GDM1 (cell line): ENCODE measurements around the gene RHBDD3.

Source experiments
- DNase-seq: peaks from one replicate; lab custom pipeline; 2025; lab: John Stamatoyannopoulos, UW

Gene RHBDD3

GRCh38 chr22:29267858-29268510, at the start of gene RHBDD3, which contains the start of gene EWSR1:
Gene RHBDD3 (minus strand): TSS chr22:29267981. CDS start chr22:29265626, 2,355 bp downstream.
Gene EWSR1 (plus strand): TSS chr22:29268268. CDS start chr22:29268337, 69 bp downstream.
- DNase-seq = peak; percentile 91

DNA sequence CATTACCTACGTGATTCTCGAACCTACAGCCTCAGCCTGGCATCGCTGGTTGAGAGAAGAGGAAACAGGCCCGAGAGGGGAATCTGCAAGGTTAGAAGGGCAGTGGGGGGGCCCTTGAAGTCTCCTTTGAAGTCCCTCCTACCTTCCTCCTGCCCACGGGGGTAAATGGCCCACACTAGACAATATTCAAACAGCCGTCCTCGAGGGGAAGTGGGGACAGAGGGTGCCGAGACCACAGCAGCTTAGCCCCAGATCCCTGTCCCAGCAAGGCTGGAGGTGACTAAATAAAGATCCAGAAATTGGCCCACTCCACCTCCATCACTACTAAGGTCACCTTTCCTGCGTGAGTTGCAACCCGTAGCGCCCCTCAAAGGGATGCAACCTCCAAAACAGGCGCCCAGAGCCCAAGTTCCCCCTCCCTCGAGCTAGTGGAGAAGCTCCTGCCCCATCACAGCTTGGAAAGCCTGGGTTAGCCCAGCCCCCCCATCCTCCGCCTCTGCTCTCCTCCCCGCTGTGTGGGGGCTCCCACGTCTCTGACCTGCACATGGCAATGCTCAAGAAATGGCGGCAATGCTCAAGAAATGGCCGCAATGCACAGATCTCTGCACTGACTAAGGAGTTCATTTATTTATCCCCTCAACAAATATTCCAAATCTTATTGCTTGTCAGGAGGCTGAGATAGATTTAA, 48.5 kb upstream of the RHBDD3 start:
- no peak for DNase-seq

DNA sequence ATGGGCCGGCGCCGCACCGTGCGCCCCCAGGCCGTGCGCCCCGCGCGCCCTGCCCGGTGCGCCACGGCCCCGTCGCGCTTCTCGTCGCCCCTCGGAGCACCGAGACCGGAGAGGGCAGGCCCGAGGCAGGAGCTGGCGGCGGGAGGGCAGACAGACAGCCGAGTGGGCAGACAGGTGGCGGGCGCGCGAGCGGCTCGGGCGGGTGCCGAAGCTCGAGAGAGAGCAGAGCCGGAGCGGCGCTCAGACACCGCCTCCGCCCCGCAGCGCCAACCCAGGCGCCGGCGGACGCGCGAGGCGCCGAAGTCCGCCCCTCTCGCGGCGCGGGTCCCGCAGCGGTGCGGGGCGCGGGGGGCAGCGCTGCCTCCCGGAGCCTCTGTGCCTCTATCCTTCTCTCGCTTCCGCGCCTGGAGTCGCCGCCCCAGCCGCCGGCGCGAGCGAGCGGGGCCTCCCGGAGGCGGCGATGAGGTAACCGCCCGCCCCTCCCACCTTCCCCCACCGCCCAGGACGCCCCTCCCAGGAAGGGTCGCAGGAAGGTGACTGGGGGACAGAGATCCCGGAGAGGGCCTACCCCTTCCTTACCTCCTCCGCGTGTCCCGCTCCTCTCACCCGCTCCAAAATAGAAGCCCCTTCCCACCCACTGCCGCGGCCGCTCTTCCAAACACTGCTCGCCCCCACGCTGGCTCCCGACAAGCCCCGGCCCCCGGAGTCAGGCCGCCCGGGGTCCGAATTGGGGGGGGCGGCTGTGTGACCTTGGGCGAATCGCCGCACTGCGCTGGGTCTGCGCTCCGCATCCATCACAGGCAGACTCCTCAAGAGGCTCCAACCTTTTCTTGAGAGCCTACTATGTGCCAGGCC, 47.7 kb upstream of the RHBDD3 start, which contains the start of gene RASL10A:
TSS of gene RASL10A (minus strand) at position 412 of the 855 bp plus-strand sequence. CDS start 451 bp downstream, outside the sequence.
- DNase-seq = no peak

DNA sequence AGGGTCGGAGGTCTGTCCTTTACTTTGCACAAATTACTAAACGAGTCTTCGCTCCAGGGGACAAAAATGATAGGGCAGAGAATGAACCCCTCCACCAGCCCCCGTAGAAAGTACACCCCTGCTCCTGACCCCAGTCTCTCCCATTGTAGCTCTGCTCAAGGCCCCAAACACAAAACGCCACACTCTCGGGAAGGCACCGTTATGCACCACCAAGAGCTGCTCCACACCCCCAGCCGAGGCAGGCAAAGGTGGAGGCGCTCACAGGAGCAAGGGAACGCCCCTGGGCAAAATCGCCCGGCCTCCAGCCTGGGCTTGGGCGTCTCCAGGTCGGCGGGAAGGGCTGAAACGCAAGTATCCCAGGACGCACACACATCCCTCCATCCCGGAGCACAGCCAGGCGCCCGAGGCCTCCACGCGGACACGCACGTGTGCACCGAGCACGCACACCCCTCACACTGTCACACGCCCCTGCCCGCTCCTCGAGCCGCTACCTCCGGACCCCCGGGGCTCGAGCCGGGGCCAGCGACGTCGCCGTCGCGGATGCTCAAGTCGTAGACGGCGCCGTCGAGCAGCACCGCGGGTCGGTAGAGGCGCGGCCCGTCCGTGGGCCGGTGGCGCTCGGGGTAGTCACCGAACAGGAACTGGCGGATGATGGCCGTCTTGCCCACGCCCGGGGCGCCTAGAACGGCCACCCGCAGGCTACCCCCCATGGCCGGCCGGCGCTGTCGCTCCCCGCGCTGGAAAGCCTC, 46.9 kb upstream of the RHBDD3 start:
- no peak for DNase-seq

DNA sequence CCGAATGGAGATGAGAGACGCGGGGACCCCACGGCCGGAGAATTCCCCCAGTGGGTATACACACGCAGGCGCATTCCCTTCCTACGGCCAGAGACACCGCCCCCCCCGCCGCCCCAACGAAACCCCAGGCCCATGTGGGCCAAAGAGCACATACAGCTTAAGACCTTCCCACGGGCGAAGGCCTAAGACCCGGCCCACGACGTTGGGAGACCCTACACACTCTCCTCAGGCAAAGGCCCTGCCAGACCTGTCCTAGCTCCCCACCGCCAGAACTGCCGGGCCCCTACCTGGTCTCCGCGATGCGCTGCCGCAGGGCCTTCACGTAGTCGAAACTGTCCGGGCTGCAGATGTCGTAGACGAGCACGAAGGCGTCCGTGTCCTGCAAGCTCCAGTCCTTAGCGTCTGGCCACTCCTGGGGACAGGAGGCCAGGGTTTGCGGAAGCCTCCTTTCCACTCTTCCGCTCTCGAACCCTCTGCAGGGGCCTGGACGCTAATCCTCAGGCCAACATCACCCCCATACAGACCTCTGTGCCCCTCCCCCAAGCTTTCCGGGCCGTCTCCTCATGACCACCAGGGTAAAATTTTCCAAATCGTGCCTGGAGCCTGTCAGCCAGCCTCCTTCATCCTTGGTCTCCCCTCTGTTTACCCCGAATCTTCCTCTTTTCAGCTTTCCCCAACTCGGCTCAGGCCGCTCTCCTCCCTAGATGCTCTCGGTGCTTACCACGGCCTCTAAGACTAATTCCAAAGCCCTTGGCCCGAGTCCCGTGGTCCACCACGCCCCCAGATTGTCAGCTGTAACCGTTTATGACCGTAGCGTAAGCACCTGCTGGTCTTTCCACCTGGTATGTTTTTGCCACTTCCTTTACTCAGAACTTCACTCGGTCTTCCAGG, 46.0 kb upstream of the RHBDD3 start:
- DNase-seq = no peak

DNA sequence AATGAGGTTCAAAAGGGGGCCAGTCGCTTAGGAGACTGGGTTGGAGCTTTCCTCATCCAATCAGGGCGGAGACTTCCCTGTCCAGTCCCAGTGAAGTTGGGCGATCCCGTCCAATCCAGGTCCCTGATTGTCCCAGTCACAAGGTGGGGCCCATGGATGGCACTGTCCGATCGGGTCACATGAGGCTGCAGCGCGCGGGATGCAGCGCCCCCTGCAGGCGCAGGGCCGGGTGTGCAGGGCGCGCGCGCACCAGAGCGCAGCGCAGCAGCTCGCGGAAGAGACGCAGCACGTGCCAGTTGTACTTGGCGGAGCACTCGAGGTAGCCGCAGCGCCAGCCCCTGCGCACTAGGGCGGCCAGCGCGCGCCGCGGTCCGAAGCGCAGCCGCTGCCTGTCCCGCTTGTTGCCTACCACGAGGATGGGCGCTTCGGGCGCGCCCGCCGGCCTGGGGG, 45.4 kb upstream of the RHBDD3 start:
- no peak for DNase-seq

DNA sequence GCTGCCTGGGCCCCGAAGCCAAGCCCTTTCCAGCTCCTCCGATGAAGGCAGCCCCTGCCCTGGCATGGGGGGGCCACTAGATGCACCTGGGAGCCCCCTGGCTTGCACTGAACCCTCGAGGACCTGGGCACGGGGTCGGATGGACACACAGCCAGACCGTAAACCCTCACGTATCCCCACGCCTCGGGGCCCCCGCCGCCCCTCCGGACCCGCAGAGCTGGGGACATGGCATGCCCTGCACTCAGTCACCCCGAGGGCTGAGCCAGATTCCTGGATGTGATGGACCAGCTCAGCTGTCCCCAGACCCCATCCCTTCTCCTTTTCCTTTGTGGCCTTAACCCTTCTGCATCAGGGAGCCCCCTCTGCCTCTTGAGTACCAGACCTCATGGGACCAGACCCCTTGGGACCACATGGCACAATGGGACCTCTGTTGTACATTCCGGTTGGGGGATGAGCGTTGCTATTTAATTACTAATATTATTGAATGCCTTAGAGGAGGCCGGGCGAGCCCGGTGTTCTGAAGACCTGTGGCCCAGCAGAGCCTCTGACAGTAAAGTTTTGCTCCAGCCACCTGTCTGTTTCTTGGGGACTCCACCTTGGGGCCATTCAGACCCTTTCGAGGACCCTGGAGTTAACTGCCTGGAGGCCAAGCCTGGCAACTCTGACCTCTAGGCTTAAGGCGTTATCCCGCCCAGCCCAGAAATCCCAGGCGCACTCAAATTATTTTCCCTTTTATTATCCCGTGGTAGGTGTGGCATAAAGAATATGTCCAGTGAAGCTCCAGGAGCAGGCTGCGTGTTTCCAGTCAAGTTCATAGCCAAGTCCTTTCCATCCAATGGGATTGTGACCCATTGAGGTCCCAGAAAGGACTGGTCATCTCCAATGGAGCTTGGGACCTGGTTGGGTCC, 44.7 kb upstream of the RHBDD3 start:
- no peak for DNase-seq

DNA sequence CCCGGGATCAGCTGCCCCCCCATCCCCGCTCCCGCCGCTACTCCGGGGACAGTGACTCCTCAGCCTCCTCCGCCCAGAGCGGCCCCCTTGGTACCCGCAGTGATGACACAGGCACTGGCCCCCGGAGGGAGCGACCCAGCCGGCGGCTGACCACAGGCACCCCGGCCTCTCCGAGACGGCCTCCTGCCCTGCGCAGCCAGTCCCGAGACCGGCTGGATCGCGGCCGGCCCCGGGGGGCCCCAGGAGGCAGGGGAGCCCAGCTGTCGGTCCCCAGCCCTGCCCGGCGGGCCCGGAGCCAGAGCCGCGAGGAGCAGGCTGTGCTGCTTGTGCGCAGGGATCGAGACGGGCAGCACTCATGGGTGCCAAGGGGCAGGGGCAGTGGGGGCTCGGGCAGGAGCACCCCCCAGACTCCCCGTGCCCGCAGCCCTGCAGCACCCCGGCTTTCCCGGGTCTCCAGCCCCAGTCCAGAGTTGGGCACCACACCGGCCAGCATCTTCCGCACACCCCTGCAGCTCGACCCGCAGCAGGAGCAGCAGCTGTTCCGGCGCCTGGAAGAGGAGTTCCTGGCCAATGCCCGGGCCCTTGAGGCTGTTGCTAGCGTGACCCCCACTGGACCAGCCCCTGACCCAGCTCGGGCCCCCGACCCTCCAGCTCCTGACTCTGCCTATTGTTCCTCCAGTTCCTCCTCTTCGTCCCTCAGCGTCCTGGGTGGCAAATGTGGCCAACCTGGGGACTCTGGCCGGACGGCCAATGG, 43.9 kb upstream of the RHBDD3 start:
- DNase-seq = no peak

GRCh38 chr22:29310863-29311339, 43.1 kb upstream of the RHBDD3 start:
- peak; percentile 28 for DNase-seq

GRCh38 chr22:29310065-29310862, 42.5 kb upstream of the RHBDD3 start:
- no peak for DNase-seq

DNA sequence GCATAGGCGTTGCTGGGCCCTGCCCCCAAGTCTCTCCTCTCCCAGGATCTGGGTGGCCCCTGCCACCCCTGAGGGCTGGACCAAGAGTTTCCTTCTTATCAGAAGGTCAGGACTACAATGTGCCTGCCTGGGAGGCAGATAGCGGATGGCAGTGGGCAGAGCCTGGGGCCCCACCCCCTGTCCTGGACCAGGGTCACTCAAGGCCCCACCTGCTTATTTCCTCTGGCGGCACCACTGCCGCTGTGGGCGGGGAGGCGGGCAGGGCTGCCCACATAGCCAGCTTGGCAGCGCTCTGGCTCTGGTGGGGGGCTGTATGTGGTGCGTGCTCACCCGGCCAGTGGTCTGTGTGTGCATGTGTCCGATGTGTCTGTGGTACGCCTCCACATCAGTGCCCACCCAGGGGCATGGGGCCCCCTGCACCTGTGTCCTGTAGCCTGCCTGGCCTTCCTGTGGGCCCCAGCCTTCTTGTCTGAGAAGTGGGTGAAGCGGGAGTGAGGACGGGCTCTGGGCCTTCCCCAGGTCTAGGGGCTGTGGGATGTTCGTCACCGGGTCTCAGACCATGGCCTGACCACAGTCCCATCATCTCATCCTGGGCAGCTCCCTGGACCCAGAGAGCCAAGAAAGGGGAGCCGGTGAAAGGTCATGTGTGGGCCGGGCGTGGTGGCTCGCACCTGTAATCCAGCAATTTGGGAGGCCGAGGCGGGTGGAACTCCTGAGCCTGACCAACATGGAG, 41.7 kb upstream of the RHBDD3 start:
- DNase-seq = no peak

DNA sequence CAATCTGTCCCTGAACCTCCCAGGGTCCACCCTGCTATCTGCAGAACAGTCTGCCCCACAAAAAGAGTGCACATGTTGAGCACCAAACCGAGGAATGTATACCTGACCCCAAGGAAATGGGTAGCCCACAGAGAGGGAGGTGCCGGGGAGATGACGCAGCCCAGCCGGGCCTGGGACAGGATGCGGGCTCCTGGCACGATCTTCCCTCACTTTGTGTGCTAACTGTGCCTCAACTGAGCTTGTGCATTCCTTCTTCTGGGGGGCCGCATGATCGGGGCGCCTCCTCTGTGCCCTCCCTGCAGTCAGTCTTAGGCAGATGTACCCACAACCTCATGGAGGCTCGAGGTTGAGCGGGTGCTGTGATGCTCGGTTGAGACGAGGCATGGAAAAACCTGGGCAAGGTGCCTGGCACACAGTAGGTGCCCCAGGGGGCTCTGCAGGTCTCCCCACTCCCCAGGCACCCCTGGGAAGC, 41.0 kb upstream of the RHBDD3 start:
- no peak for DNase-seq

- DNase-seq = no peak
Measured at GRCh38 chr22:29308148-29308790, 40.5 kb upstream of the RHBDD3 start.

GRCh38 chr22:29307596-29308147, 39.9 kb upstream of the RHBDD3 start:
- DNase-seq = no peak

DNA sequence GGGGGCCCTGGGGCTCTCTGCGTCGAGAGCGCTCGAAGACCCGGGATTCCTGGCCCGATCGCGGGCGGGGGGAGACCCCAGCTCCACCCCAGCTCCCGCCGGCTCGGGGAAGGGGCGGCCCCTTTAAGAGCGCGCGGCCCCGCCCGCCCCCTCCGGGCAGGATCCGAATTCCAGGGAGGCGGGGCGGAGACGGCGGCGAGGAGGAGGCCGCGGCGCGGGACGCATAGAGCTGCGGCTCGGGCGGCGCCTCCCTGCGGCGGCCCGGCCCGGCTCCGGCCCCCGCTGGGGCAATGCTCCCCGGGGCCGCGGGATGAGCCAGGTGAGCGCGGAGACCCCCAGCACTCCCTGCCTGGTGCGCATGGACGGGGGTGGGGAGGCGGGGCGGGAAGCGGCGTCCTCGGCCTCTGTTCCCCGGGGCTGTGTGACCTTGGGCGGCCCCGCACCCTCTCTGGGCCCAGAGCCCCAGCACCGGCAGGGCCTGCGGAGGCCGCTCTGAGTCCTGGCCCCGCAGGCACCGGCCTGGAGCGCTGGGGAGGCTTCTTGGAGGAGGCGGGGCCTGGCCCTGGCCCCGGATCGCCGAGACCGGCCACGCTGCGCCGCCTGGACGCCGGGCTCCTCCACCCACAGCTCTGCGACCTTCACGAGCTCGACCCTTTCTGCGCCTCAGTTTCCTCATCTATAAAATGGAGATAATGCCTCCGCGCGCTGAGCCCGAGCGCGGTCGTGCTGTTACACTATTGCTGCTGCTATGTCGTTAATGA, 39.2 kb upstream of the RHBDD3 start:
- DNase-seq = peak; percentile 49
